DOHH2 (cell line): ENCODE data around the gene ZNF236.

Experiments used
- EZH2phosphoT487 ChIP-seq: fragments of 200-600 bp; sonication (generic); IDR thresholded peaks from 2 replicates; pipeline ENCODE4 v1.6.1; 2017; ENCODE audit warnings: borderline replicate concordance, mild to moderate bottlenecking, antibody characterized with exemption, low read length, moderate library complexity, mixed read lengths
- TF ChIP-seq, protein P1 (sequence below): fragments of 200-600 bp; sonication (generic); IDR thresholded peaks from one replicate; pipeline ENCODE4 v1.5.1; 2014; ENCODE audit warnings: antibody characterized with exemption, mild to moderate bottlenecking, low read depth, low read length; ENCODE audit not compliant: poor library complexity, severe bottlenecking

GRCh38 chr18:77007251-77007650, 184.9 kb downstream of the ZNF236 start:
- TF ChIP-seq, protein P1, sequence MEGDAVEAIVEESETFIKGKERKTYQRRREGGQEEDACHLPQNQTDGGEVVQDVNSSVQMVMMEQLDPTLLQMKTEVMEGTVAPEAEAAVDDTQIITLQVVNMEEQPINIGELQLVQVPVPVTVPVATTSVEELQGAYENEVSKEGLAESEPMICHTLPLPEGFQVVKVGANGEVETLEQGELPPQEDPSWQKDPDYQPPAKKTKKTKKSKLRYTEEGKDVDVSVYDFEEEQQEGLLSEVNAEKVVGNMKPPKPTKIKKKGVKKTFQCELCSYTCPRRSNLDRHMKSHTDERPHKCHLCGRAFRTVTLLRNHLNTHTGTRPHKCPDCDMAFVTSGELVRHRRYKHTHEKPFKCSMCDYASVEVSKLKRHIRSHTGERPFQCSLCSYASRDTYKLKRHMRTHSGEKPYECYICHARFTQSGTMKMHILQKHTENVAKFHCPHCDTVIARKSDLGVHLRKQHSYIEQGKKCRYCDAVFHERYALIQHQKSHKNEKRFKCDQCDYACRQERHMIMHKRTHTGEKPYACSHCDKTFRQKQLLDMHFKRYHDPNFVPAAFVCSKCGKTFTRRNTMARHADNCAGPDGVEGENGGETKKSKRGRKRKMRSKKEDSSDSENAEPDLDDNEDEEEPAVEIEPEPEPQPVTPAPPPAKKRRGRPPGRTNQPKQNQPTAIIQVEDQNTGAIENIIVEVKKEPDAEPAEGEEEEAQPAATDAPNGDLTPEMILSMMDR = no peak
- TF ChIP-seq EZH2phosphoT487 = no peak
